Measurements from ENCODE around the gene ANXA1.

ANXA1 gene

DNA sequence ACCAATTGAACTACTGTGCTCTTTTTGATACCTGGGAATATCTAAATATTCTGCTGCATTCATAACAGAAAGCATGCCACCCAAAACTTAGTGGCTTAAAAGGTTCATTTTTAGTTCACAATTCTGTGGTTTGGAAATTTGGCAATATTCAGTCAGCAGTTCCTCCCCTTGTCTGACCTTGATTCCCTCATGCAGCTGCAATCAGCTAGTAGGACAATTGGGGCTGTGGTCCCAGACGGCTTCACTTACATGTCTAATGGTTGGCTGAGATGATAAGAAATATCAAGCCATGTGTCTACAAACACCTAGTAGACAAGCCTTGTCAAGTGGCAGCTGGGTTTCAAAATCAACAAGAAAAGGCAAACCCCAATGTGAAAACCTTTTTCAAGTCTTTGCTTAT, 51.3 kb downstream of the ANXA1 start:
- no peak overlapping the region for H3K27ac ChIP-seq
- DNase-seq: no peak
- in situ Hi-C loops (cut with HindIII; ENCODE audit: low pct_ligation_motif_present, low sequenced_read_pairs): no loop called here
- no peaks in the 10 kb centered on the region for H3K27me3 ChIP-seq (replicated peaks)
- no peak overlapping the region for H3K4me3 ChIP-seq (ENCODE audit: low read depth, low read length)
- H3K36me3 ChIP-seq (replicated peaks): no peaks in the 10 kb centered on the region
- TF ChIP-seq, protein P1, sequence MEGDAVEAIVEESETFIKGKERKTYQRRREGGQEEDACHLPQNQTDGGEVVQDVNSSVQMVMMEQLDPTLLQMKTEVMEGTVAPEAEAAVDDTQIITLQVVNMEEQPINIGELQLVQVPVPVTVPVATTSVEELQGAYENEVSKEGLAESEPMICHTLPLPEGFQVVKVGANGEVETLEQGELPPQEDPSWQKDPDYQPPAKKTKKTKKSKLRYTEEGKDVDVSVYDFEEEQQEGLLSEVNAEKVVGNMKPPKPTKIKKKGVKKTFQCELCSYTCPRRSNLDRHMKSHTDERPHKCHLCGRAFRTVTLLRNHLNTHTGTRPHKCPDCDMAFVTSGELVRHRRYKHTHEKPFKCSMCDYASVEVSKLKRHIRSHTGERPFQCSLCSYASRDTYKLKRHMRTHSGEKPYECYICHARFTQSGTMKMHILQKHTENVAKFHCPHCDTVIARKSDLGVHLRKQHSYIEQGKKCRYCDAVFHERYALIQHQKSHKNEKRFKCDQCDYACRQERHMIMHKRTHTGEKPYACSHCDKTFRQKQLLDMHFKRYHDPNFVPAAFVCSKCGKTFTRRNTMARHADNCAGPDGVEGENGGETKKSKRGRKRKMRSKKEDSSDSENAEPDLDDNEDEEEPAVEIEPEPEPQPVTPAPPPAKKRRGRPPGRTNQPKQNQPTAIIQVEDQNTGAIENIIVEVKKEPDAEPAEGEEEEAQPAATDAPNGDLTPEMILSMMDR (IDR thresholded peaks at IDR 0.05; ENCODE audit: low read depth, low read length, missing control alignments): no peak

DNA sequence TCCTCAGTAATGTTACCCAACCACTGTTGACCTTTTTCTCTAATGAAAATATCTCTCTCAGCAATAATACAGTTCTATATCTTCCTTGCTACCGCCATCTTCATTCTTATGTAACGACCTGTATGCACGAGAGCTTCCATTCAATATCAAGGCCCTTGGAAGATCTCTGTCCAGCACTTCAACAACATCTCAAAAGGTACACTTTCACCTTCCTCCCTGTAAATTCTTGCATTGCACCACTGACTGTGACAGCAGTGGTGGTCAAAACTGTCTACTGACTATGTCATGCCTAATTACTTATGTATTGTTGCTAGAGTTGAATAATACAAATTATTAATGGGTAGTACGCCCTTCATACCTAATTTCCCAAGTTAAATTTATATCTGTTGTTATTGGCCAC, 53.3 kb downstream of the ANXA1 start:
- no peak for DNase-seq
- Histone ChIP-seq H3K36me3 (replicated peaks) (no peaks in the 10 kb centered on the region), H3K27me3 (replicated peaks) (no peaks in the 10 kb centered on the region), H3K4me3 (ENCODE audit: low read depth, low read length) (no peak overlapping the region), H3K27ac (no peak overlapping the region)
- in situ Hi-C loops (cut with HindIII; ENCODE audit: low pct_ligation_motif_present, low sequenced_read_pairs): no loop called here
- TF ChIP-seq, protein P1 (IDR thresholded peaks at IDR 0.05; ENCODE audit: low read depth, low read length, missing control alignments): no peak

DNA sequence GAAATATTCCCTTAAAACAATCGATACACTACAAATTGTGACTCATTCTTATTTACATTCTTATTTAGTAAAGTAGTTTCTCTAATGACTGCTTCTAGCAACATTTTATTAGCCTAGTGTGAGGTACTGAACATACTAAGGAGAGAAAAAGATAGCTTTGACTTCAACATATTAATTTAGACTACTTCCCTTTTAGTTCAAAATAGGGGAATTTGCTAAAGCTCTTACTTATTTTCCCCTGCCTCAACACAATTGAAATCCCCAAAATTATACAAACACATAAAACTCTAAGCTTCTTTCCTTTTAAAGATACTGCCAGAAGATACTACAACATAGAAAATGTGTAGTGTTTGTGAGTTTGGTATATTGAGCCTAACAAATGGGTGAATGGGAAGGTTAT, 55.2 kb downstream of the ANXA1 start:
- H3K36me3 ChIP-seq (replicated peaks): no peaks in the 10 kb centered on the region
- no peaks in the 10 kb centered on the region for H3K27me3 ChIP-seq (replicated peaks)
- no peak overlapping the region for H3K27ac ChIP-seq
- no peak for DNase-seq
- H3K4me3 ChIP-seq (ENCODE audit: low read depth, low read length): no peak overlapping the region
- in situ Hi-C loops (cut with HindIII; ENCODE audit: low pct_ligation_motif_present, low sequenced_read_pairs): no loop called here
- TF ChIP-seq, protein P1 (IDR thresholded peaks at IDR 0.05; ENCODE audit: low read depth, low read length, missing control alignments): no peak

DNA sequence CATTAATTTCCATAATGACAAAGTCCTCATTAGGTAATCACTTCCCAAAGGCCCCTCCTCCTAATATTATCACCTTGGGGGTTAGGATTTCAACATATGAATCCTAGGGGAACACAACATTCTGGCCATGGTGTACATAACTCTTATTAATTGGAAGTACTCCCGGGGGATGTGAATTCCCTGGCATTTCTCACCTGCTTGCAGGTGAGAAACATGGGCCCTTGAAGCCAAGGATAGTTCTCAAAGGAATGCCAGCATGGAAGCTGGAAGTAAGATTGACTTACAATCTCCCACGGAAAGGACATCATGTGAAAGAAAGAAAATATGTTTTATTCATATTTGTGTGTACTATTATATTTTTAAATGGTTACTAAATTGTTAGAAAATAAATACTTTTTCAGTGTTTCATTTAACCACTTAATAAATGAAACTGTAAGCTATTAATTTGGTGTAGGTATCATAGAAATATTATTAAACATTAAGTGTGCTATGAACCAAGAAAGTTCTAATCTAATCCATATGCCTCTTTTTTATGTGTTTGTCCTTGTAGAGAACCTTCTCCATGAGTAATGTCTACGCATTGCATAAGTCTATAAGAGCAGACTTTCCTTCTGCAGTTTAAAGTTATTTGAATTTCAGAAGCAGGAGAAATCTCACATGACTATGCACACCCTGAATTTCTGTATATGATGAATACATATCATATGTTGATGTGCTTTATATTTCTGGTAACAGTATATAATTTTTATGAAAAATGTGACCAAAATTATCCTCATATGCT, 59.4 kb downstream of the ANXA1 start:
- Histone ChIP-seq H3K36me3 (replicated peaks) (no peaks in the 10 kb centered on the region), H3K27ac (no peak overlapping the region), H3K27me3 (replicated peaks) (no peaks in the 10 kb centered on the region), H3K4me3 (ENCODE audit: low read depth, low read length) (no peak overlapping the region)
- in situ Hi-C loops (cut with HindIII; ENCODE audit: low pct_ligation_motif_present, low sequenced_read_pairs): no loop called here
- DNase-seq: no peak
- TF ChIP-seq, protein P1 (IDR thresholded peaks at IDR 0.05; ENCODE audit: low read depth, low read length, missing control alignments): no peak

DNA sequence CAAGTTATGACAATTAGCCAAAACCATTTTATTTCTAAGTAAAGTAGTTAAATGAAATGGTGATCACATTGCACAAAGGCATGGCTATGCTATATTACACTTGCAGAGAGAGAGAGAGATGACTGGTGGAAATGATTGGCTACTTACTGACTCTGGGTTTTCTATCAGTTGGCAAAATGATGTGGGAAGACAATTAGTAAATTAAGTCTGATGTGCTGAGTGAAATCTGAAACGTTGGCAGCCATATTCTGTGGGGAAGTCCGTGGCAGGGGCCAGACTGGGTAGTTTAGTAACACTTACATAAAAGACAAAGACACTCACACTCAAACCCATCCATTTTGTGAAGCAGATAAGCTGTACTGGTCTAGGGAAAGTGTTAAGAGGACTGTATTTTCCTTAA, 61.6 kb downstream of the ANXA1 start:
- DNase-seq: no peak
- H3K36me3 ChIP-seq (replicated peaks): no peaks in the 10 kb centered on the region
- TF ChIP-seq, protein P1 (IDR thresholded peaks at IDR 0.05; ENCODE audit: low read depth, low read length, missing control alignments): no peak
- in situ Hi-C loops (cut with HindIII; ENCODE audit: low pct_ligation_motif_present, low sequenced_read_pairs): no loop called here
- no peaks in the 10 kb centered on the region for H3K27me3 ChIP-seq (replicated peaks)
- H3K4me3 ChIP-seq (ENCODE audit: low read depth, low read length): no peak overlapping the region
- H3K27ac ChIP-seq: no peak overlapping the region

DNA sequence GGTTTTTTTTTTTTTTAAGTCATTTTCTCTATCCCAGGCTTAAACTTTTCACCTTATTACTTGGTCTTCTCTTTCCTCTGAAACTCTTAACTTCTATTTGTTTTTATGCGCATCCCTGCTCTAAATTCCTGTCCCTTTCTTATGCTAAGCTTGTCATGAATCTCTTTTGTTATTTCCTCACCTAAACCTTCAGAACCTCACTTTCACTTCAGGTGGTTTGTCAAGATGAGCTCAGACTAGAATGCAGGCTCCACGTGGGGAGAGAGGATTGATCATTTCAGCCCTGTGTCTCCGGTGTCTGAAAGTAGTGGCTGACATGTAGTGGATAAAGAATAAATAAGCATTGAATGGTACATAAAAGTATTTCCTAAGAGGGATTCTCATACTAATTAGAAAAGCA, 63.6 kb downstream of the ANXA1 start:
- TF ChIP-seq, protein P1 (IDR thresholded peaks at IDR 0.05; ENCODE audit: low read depth, low read length, missing control alignments): no peak
- H3K27ac ChIP-seq: no peak overlapping the region
- in situ Hi-C loops (cut with HindIII; ENCODE audit: low pct_ligation_motif_present, low sequenced_read_pairs): no loop called here
- H3K4me3 ChIP-seq (ENCODE audit: low read depth, low read length): no peak overlapping the region
- H3K27me3 ChIP-seq (replicated peaks): no peaks in the 10 kb centered on the region
- no peak for DNase-seq
- H3K36me3 ChIP-seq (replicated peaks): no peaks in the 10 kb centered on the region

All from brain microvascular endothelial cell (primary cell).